Lower leg skin (tissue), 4 donors: Measurements from ENCODE around the gene GCNT4. TPM values are rescaled to one million over a fixed set of nuclear protein-coding genes. Genes with fewer than 3 reads are reported as not detected.

ENCODE experiments used
- DNase-seq, 2 donors: peaks; one replicate each; pipeline ENCODE4 v3.0.0-alpha.2; 2019; ENCODE audit warnings: low spot score in 2 of 2
- H3K4me3 ChIP-seq: fragments of 200-600 bp; sonication (generic); 2 replicates; pipeline ENCODE4 v1.5.1; 2017; ENCODE audit warnings: mild to moderate bottlenecking, low read depth; ENCODE audit not compliant: poor library complexity, severe bottlenecking
- CTCF ChIP-seq, 3 donors: fragments of 450-650 bp; IDR thresholded peaks; one replicate each; pipeline ENCODE4 v1.5.1; 2016; ENCODE audit warnings: antibody characterized with exemption in 3 of 3, mild to moderate bottlenecking in 3 of 3, moderate library complexity in 2 of 3
- POLR2A ChIP-seq, 2 donors: fragments of 450-650 bp; IDR thresholded peaks; one replicate each; pipeline ENCODE4 v1.6.1; 2016 to 2017; ENCODE audit warnings: antibody characterized with exemption in 2 of 2, mild to moderate bottlenecking in 1 of 2, moderate library complexity in 1 of 2
- WGBS, 2 donors: methylation state at CpG; one replicate each; pipeline ENCODE4 v1.1.5; 2018; 5-methylcytosine and 5-hydroxymethylcytosine counted together
- intact Hi-C: fragments of 100-400 bp; cut with DNase I; formaldehyde crosslinking; loops from one replicate; pipeline ENCODE4 v1.15.0; 2023; ENCODE audit warnings: low total_unique reads
- total RNA-seq, 4 donors: library from RNA; depleted of rRNA; stranded (reverse); fragments of >200 nt; gene quantifications; one replicate each; pipeline ENCODE4 v1.1.0, GENCODE V29; 2016

The GCNT4 gene
- total RNA-seq, 4 donors from 2014 or later, result 2.6 to 5.5 (median 3.5) TPM

- H3K4me3 ChIP-seq, result no peak overlapping the region
- WGBS, 2 donors, result 55 to 58% methylated on average over 11 of the region's 11 CpGs
- intact Hi-C loops, result loop anchor here (10.0 kb wide), 1 partner anchor 185 kb away; the partner anchor contains the start of gene ANKRD31
- peak in 1 of 2 donors; percentile 46 for DNase-seq
- TF ChIP-seq CTCF (IDR thresholded peaks at IDR 0.05) (no peak), POLR2A (IDR thresholded peaks at IDR 0.05) (no peak)
Measured at GRCh38 chr5:75049456-75050351, 2.7 kb downstream of the GCNT4 start.

- WGBS, 2 donors, result 66 to 72% methylated on average over 7 of the region's 7 CpGs
- TF ChIP-seq POLR2A (IDR thresholded peaks at IDR 0.05) (no peak), CTCF (IDR thresholded peaks at IDR 0.05) (no peak)
- no peak overlapping the region for H3K4me3 ChIP-seq
Measured at GRCh38 chr5:75048457-75048953, 3.9 kb downstream of the GCNT4 start.

GRCh38 chr5:75047356-75047755, 5.0 kb downstream of the GCNT4 start:
- DNase-seq, result no peak
- intact Hi-C loops, result no loop called here
- H3K4me3 ChIP-seq, result no peak overlapping the region
- TF ChIP-seq POLR2A (IDR thresholded peaks at IDR 0.05), result no peak
- TF ChIP-seq CTCF (IDR thresholded peaks at IDR 0.05), result no peak

More at GRCh38 chr5:75048457-75048953, 3.9 kb downstream of the GCNT4 start:
- no peak for DNase-seq
- intact Hi-C loops, result no loop called here

- intact Hi-C loops, result no loop called here
- no peak overlapping the region for H3K4me3 ChIP-seq
- 80 to 81% methylated on average over 10 of the region's 10 CpGs for WGBS, 2 donors
- TF ChIP-seq POLR2A (IDR thresholded peaks at IDR 0.05) (no peak), CTCF (IDR thresholded peaks at IDR 0.05) (no peak)
- DNase-seq, result no peak
Measured at GRCh38 chr5:75046366-75047142, 5.8 kb downstream of the GCNT4 start.

- no peak overlapping the region for H3K4me3 ChIP-seq
- intact Hi-C loops, result no loop called here
- TF ChIP-seq CTCF (IDR thresholded peaks at IDR 0.05) (no peak), POLR2A (IDR thresholded peaks at IDR 0.05) (no peak)
- no peak for DNase-seq
- WGBS, 2 donors, result 95 to 96% methylated on average over 2 of the region's 2 CpGs
Measured at GRCh38 chr5:75045071-75045470, 7.3 kb downstream of the GCNT4 start.
